ENCODE measurements around the gene ADRB1. TPM values are rescaled to one million over a fixed set of nuclear protein-coding genes. Genes with fewer than 3 reads are reported as not detected.

The ADRB1 gene
- total and polyA plus RNA-seq, 2 experiments from 2014 or later: 0.10 to 1.2 TPM

DNA sequence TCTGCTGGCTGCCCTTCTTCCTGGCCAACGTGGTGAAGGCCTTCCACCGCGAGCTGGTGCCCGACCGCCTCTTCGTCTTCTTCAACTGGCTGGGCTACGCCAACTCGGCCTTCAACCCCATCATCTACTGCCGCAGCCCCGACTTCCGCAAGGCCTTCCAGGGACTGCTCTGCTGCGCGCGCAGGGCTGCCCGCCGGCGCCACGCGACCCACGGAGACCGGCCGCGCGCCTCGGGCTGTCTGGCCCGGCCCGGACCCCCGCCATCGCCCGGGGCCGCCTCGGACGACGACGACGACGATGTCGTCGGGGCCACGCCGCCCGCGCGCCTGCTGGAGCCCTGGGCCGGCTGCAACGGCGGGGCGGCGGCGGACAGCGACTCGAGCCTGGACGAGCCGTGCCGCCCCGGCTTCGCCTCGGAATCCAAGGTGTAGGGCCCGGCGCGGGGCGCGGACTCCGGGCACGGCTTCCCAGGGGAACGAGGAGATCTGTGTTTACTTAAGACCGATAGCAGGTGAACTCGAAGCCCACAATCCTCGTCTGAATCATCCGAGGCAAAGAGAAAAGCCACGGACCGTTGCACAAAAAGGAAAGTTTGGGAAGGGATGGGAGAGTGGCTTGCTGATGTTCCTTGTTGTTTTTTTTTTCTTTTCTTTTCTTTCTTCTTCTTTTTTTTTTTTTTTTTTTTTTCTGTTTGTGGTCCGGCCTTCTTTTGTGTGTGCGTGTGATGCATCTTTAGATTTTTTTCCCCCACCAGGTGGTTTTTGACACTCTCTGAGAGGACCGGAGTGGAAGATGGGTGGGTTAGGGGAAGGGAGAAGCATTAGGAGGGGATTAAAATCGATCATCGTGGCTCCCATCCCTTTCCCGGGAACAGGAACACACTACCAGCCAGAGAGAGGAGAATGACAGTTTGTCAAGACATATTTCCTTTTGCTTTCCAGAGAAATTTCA is 1.7 kb downstream of the ADRB1 start:
- H2AFZ ChIP-seq: peak overlapping the region; percentile 28

GRCh38 chr10:114046087-114046458 is 2.4 kb downstream of the ADRB1 start:
- Histone ChIP-seq H3K4me3 (no peak overlapping the region), H3K4me2 (peak overlapping the region; percentile 72), H2AFZ (no peak overlapping the region), H3K4me1 (ENCODE audit: insufficient read depth) (no peaks in the 10 kb centered on the region), H3K36me3 (replicated peaks; ENCODE audit: insufficient read depth, low read depth) (no peaks in the 10 kb centered on the region), H4K20me1 (ENCODE audit: insufficient read depth, poor library complexity, severe bottlenecking) (no peaks in the 10 kb centered on the region), H3K27ac (no peak overlapping the region), H3K9me2 (replicated peaks; ENCODE audit: insufficient read depth) (no peaks in the 10 kb centered on the region), H3K79me2 (no peaks in the 10 kb centered on the region), H3K9me3 (ENCODE audit: low read depth) (no peaks in the 10 kb centered on the region), H3K27me3 (peaks cover 70% of the 10 kb centered on the region)
- no peak for DNase-seq (ENCODE audit: low spot score)
- TF ChIP-seq EZH2phosphoT487 (IDR thresholded peaks at IDR 0.05; ENCODE audit: low read depth, severe bottlenecking, unreplicated experiment) (no peak), EZH2 (IDR thresholded peaks at IDR 0.05; ENCODE audit: borderline replicate concordance) (no peak)
- TF ChIP-seq, protein P1, sequence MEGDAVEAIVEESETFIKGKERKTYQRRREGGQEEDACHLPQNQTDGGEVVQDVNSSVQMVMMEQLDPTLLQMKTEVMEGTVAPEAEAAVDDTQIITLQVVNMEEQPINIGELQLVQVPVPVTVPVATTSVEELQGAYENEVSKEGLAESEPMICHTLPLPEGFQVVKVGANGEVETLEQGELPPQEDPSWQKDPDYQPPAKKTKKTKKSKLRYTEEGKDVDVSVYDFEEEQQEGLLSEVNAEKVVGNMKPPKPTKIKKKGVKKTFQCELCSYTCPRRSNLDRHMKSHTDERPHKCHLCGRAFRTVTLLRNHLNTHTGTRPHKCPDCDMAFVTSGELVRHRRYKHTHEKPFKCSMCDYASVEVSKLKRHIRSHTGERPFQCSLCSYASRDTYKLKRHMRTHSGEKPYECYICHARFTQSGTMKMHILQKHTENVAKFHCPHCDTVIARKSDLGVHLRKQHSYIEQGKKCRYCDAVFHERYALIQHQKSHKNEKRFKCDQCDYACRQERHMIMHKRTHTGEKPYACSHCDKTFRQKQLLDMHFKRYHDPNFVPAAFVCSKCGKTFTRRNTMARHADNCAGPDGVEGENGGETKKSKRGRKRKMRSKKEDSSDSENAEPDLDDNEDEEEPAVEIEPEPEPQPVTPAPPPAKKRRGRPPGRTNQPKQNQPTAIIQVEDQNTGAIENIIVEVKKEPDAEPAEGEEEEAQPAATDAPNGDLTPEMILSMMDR (IDR thresholded peaks at IDR 0.05; ENCODE audit: poor library complexity): no peak
- WGBS (ENCODE audit: low lambda C conversion rate, missing lambda C conversion rate): 73% methylated on average over 7 of the region's 7 CpGs

More for the DNA sequence above, 1.7 kb downstream of the ADRB1 start:
- peak; percentile 71 for DNase-seq (ENCODE audit: low spot score)
- no peak overlapping the region for H3K27ac ChIP-seq
- no peaks in the 10 kb centered on the region for H3K9me2 ChIP-seq (replicated peaks; ENCODE audit: insufficient read depth)
- H3K27me3 ChIP-seq: peaks cover 77% of the 10 kb centered on the region
- no peaks in the 10 kb centered on the region for H3K9me3 ChIP-seq (ENCODE audit: low read depth)
- peak overlapping the region; percentile 72 for H3K4me2 ChIP-seq
- H3K79me2 ChIP-seq: no peaks in the 10 kb centered on the region
- no peak overlapping the region for H3K4me3 ChIP-seq
- TF ChIP-seq, protein P1 (IDR thresholded peaks at IDR 0.05; ENCODE audit: poor library complexity): no peak
- TF ChIP-seq EZH2phosphoT487 (IDR thresholded peaks at IDR 0.05; ENCODE audit: low read depth, severe bottlenecking, unreplicated experiment): peak; percentile 24
- TF ChIP-seq EZH2 (IDR thresholded peaks at IDR 0.05; ENCODE audit: borderline replicate concordance): no peak
- H3K4me1 ChIP-seq (ENCODE audit: insufficient read depth): no peaks in the 10 kb centered on the region
- no peaks in the 10 kb centered on the region for H3K36me3 ChIP-seq (replicated peaks; ENCODE audit: insufficient read depth, low read depth)
- WGBS (ENCODE audit: low lambda C conversion rate, missing lambda C conversion rate): 9% methylated on average over 50 of the region's 78 CpGs
- no peaks in the 10 kb centered on the region for H4K20me1 ChIP-seq (ENCODE audit: insufficient read depth, poor library complexity, severe bottlenecking)

GRCh38 chr10:114048472-114048871 is 4.8 kb downstream of the ADRB1 start:
- Histone ChIP-seq H4K20me1 (ENCODE audit: insufficient read depth, poor library complexity, severe bottlenecking) (no peaks in the 10 kb centered on the region), H3K36me3 (replicated peaks; ENCODE audit: insufficient read depth, low read depth) (no peaks in the 10 kb centered on the region), H3K79me2 (no peaks in the 10 kb centered on the region), H3K4me1 (ENCODE audit: insufficient read depth) (no peaks in the 10 kb centered on the region), H3K9me3 (ENCODE audit: low read depth) (no peaks in the 10 kb centered on the region), H3K9me2 (replicated peaks; ENCODE audit: insufficient read depth) (no peaks in the 10 kb centered on the region), H2AFZ (no peak overlapping the region), H3K27me3 (peaks cover 48% of the 10 kb centered on the region), H3K4me2 (no peak overlapping the region), H3K27ac (no peak overlapping the region), H3K4me3 (no peak overlapping the region)
- 69% methylated on average over 3 of the region's 3 CpGs for WGBS (ENCODE audit: low lambda C conversion rate, missing lambda C conversion rate)
- no peak for DNase-seq (ENCODE audit: low spot score)
- TF ChIP-seq, protein P1 (IDR thresholded peaks at IDR 0.05; ENCODE audit: poor library complexity): no peak
- TF ChIP-seq EZH2 (IDR thresholded peaks at IDR 0.05; ENCODE audit: borderline replicate concordance) (no peak), EZH2phosphoT487 (IDR thresholded peaks at IDR 0.05; ENCODE audit: low read depth, severe bottlenecking, unreplicated experiment) (no peak)

Data from hepatocyte (in vitro differentiated cells).